HG02973 (cell line): ENCODE data around the gene LACTBL1.
"Not testable (repeated sequence)": the region's sequence is repeated elsewhere in the genome, so short reads cannot be mapped to it uniquely, and the experiment has no call there.

ENCODE experiments used
- ATAC-seq: cut with Tn5 transposase; IDR thresholded peaks from one replicate; pipeline ENCODE4 v1.9.1; 2021; ENCODE audit warnings: moderate library complexity; ENCODE audit not compliant: unreplicated experiment

The LACTBL1 gene

GRCh38 chr1:22949822-22950331, 22.8 kb downstream of the LACTBL1 start:
- ATAC-seq: no peak

DNA sequence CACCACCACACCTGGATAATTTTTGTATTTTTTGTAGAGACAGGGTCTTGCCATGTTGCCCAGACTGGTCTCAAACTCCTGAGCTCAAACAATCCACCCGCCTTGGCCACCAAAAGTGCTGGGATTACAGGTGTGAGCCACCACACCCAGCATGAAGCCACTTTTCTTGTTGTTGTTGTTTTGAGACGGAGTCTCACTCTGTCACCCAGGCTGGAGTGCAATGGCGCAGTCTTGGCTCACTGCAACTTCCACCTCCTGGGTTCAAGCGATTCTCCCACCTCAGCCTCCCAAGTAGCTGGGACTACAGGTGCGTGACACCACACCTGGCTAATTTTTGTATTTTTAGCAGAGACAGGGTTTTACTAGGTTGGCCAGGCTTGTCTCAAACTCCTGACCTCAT, 27.5 kb downstream of the LACTBL1 start:
- ATAC-seq: not testable (repeated sequence)

GRCh38 chr1:22944346-22945055, 28.2 kb downstream of the LACTBL1 start:
- ATAC-seq: no peak

DNA sequence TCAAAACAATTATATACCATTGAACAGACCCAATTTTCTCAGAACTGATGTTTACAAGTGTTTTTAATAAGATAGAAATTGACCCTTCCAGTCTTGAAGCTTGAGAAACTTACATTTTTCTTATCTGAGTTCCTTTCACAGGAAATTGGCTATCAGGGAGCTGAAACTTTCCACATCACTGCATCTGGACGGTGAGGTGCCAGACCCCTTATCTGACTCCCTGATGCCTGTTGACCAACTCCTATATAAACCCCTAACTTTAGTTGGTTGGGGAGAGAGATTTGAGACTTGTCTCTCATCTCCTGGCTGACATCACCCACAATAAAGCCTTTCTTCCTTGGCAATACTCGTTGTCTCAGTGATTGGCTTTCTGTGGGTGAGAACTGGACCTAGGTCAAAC, 31.4 kb downstream of the LACTBL1 start:
- ATAC-seq: no peak

- ATAC-seq: no peak
Measured at GRCh38 chr1:22936681-22937080, 36.0 kb downstream of the LACTBL1 start.

GRCh38 chr1:22935433-22935832, 37.2 kb downstream of the LACTBL1 start:
- no peak for ATAC-seq

DNA sequence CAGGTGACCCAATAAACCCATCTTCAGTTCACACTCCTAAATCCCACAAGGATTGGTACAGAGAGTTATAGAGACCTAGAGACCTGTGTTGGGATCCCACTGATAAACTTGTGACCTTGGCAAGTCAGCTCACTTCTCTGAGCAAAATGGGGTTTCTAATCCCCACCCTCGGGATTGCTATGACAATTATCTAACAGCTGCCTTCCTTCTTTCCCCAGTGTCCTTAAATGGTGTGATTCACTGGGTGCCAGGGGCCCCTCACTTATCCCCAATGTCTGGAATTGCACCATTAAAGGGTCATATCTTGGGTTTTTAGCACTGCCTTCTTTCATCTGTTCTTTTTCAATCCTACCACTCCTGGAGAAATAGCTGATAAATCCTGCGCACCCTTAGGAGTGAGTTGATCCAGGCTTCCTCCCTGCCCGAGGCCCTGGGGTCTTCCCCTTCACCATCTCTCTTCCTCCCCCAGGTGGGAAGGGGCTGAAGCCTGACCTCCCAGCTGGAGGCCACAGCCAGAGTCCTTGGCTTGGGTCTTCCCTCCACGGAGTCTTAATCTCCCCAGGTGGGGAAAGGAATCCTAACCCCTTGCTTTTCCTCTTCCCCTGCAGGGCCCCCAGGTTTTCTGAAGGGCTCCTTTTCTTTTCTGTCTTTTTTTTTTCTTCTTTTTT, 39.7 kb downstream of the LACTBL1 start:
- no peak for ATAC-seq

DNA sequence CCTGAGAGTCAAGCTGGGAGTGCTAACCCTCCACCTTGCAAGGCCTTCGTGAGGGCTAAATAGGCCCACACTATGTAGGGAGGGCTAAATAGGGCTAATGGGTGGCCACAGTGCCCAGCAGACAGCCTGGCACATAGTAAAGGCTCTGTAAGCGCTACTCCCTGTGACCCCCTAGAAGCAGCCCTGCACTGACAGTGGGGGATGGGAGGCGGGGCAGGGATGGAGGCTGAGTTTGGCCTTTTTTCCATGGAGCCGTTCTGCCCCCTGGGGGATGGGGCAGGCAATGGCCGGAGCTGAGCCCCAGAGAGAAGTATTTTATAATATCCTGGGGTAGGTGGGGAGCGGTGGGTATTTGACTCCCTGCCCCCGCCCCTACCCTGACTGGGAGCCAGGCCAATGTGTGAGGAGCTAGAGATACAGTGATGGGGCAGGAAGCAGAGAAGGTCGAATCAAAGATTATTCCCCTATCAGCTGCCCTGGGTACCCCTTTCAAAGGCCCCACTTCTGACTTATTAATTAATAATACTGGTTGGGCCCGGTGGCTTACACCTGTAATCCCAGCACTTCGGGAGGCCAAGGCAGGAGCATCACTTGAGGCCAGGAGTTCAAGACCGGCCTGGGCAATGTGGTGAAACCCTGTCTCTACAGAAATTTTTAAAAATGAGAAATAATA, 42.3 kb downstream of the LACTBL1 start:
- no peak for ATAC-seq

DNA sequence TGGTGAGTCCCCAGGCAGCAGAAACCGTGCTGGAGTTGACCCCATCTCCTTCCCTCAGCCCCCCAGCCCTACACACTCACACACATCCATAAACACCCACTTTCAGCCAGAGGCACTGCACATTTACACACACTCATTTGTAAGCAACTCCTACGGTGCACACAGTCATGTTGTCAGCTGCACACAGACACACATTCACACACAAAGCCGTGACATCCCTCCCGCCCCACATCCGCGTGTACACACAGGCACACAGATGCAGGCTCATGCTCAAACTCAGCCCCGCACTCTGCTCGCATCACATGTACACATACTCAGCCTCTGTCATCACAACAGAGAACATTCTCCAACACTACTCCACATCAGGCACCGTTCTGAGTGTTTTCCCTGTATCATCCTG, 47.6 kb downstream of the LACTBL1 start:
- no peak for ATAC-seq

DNA sequence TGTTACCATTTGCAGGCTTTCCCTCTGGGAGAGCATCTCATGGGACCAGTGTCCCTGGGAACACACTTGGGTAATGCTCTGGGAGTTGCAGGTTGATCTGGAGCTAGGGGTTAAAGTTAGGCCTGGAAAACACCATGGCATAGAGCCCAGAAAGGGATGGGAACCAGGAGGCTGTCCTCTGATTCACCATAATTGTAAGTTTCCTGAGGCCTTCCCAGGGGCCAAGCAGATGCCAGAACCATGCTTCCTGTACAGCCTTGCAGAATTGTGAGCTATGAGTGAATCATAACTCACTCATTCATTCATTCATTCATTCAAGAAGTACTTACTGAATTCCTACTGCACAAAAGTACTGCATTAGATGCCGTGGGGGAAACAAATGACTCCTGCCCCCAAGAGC, 50.0 kb downstream of the LACTBL1 start:
- no peak for ATAC-seq

DNA sequence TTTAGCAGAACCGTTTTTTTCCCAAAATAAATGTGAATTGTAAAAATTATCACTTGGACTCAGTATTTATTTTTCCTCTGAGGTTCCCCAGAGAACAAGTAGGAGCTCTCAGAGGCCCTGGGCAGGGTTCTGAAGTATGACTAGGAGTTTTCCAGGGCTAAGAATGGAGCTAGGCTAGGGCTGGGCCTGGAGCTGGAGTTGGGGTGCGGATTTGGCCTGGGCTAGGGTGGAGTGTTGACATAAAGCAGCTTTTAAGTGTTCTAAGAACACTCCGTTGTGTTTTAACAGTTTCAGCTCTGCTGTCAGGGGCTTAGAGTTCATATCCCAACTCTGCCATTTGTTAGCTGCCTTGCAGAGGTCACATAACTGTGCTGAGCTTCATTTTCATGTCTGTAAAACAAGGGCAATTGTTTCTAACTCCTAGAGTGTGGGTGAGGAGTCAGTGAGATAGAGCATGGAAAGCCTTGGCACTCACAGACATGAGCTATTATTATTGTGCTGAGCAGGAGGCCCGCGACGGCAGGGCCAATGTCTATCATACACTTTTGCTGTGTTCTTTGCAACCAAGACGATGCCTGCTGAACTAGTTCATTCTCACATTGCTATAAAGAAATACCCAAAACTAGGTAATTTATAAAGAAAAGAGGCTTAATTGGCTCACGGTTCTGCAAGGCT, 51.1 kb downstream of the LACTBL1 start:
- no peak for ATAC-seq

GRCh38 chr1:22920734-22921451, 51.8 kb downstream of the LACTBL1 start:
- no peak for ATAC-seq

DNA sequence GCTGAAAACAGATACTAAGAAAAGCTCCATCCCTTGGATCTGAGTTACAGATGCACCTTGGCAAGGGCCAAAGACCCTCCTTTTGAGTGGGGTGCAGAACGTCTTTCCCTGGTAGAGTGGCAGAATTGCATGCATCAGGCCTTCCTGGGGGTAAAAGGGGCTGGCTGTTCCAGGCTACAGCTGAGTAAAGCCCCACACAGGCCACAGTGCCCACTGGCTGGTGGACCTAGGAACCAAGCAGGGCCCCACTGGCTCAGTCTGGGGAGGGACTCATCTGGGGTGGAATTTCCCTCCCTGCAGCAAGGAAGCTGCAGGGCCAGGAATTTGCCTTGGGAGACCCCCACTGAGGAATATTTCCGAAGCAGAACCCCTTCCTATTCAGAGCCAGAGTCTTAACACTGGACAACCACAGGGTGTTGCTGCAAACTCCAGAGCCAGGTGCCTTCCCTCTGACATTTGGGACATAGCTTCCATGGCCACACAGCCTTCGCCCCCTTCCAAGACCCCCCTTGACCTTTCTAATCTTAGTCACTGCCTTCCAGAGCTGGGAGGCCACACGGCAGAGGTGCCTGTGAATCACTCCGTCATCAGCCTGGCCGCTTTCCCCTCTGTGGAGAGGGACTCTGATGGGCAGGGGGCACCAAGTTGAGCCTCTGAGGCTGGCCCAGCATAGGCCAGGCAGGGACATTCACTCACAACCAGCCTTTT, 52.5 kb downstream of the LACTBL1 start:
- no peak for ATAC-seq

- ATAC-seq: no peak
Measured at GRCh38 chr1:22919341-22920025, 53.2 kb downstream of the LACTBL1 start.

- ATAC-seq: no peak
Measured at GRCh38 chr1:22918644-22919043, 54.0 kb downstream of the LACTBL1 start.

- no peak for ATAC-seq
Measured at GRCh38 chr1:22917989-22918388, 54.7 kb downstream of the LACTBL1 start.

- ATAC-seq: no peak
Measured at GRCh38 chr1:22916471-22916820, 56.2 kb downstream of the LACTBL1 start.

DNA sequence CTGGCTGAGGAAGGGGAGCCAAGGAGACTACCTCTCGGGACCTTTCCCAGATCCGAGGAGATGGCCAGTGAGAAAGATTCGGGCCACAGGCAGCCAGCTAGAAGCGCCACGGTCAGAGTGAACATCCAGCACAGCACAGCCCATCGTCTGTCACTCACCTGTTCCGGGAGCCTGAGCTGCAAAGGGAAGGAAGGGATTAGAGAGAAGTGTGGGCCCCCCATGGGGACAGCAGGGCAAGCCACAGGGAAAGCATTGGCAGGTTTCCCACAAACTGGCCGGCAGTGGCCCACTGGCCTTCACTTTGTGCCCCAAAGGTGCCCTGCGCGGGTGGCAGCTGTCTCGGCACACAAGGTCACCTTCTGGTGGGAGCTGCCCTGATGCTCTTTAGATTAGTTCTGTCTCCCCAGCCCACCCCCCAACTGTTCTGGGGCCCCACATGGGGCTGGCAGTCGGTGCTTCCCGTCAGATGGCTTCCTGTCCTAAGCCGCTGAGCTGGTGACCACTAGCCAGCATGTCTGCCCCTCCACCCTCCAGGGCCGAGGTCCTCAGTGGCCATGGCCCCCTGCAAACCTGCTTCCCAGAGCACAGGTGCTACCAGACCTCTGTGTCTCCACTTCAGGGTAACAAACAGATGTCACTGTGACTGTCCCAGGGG, 56.7 kb downstream of the LACTBL1 start:
- no peak for ATAC-seq

DNA sequence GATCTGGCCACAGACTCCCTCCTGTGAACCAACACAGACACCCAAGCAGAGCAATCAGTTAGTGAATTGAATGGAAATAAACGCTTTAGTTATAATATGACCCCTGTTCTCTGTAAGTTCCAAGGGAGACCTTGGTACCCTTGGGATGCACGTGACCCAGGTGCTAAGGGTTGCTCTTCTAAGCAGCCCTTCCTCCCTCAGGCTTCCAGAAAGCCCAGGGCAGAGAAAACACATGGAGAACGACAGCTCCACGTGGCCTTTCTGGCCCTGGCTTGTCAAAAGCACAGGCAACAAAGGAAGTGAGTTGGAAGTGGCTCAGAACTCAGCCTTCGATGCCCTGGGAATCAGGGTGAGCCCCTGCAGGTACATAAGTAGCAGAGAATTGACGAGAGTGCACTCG, 57.4 kb downstream of the LACTBL1 start:
- ATAC-seq: no peak
